ENCODE measurements around the gene CNN3.
"Not testable (repeated sequence)": the region's sequence is repeated elsewhere in the genome, so short reads cannot be mapped to it uniquely, and the experiment has no call there.

CNN3 gene

DNA sequence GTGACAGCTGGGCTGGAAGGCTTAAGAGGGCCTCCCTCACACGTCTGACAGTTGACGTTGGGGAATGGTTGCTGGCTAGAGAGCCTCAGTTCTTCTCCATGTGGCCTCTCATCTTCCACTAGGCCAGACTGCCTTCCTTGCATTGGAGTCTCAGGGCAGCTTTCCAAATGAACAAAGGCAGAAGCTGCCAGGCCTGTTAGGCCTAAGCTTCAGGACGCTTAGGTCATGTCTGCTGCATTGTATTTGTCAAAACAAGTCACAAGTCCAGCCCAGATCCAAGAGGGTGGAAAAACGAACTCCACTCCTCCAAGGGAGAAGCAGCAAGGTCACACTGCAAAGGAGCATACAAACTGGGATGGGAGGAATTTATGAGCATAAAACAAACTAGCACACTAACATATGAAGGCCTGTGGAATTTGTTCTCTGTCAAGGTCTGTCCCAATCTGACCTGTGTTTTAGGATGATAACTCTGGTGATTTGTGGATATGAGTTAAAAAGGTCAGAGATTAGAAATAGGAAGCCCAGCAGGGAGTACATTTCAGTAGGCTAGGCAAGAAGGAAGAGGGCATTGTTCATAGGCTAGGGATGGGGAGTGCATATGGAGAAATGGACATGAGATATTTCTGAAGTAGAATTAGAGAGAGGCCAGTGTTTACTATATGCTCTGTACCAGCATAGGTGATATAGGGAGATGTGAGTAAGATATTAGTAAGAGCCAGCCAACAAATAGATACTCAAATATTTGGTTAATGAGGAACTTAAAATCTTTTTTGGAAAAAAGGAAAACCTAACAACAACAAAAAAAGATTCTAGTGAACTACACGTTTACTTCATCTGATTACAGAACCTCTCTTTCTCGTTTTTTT is 29.1 kb upstream of the CNN3 start:
- TF ChIP-seq POLR2A (IDR thresholded peaks at IDR 0.05; ENCODE audit: low read length) (no peak), GATA1 (IDR thresholded peaks at IDR 0.05; ENCODE audit: low read depth, low read length) (no peak)
- DNase-seq, result no peak

GRCh38 chr1:94954263-94955220 is 27.6 kb upstream of the CNN3 start:
- DNase-seq, result no peak
- TF ChIP-seq POLR2A (IDR thresholded peaks at IDR 0.05; ENCODE audit: low read length) (no peak), GATA1 (IDR thresholded peaks at IDR 0.05; ENCODE audit: low read depth, low read length) (no peak)

GRCh38 chr1:94953746-94954145 is 26.8 kb upstream of the CNN3 start:
- no peak for DNase-seq
- TF ChIP-seq POLR2A (IDR thresholded peaks at IDR 0.05; ENCODE audit: low read length) (no peak), GATA1 (IDR thresholded peaks at IDR 0.05; ENCODE audit: low read depth, low read length) (no peak)

DNA sequence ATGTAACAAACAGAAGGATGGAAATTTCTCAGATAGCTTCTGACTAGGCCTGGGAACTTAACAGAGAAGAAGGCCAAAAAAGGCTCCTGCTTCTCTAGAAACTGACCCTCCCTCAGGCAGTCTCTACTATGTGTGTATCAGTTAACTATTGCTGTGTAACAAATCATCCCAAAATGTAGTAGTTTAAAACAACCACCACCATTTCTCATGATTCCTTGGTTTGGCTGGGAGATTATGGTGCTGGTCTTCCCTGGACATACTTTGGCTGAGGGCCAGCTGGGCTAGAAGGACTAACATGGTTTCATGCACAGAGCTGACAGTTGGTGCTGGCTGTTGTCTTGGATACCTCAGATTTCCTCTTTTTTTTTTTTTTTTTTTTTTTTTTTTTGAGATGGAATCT is 26.2 kb upstream of the CNN3 start:
- DNase-seq, result no peak
- TF ChIP-seq POLR2A (IDR thresholded peaks at IDR 0.05; ENCODE audit: low read length) (no peak), GATA1 (IDR thresholded peaks at IDR 0.05; ENCODE audit: low read depth, low read length) (no peak)

GRCh38 chr1:94952539-94952938 is 25.6 kb upstream of the CNN3 start:
- TF ChIP-seq GATA1 (IDR thresholded peaks at IDR 0.05; ENCODE audit: low read depth, low read length) (no peak), POLR2A (IDR thresholded peaks at IDR 0.05; ENCODE audit: low read length) (no peak)

GRCh38 chr1:94951509-94952208 is 24.7 kb upstream of the CNN3 start:
- no peak for DNase-seq
- TF ChIP-seq GATA1 (IDR thresholded peaks at IDR 0.05; ENCODE audit: low read depth, low read length) (no peak), POLR2A (IDR thresholded peaks at IDR 0.05; ENCODE audit: low read length) (no peak)

More at GRCh38 chr1:94952539-94952938, 25.6 kb upstream of the CNN3 start:
- no peak for DNase-seq

DNA sequence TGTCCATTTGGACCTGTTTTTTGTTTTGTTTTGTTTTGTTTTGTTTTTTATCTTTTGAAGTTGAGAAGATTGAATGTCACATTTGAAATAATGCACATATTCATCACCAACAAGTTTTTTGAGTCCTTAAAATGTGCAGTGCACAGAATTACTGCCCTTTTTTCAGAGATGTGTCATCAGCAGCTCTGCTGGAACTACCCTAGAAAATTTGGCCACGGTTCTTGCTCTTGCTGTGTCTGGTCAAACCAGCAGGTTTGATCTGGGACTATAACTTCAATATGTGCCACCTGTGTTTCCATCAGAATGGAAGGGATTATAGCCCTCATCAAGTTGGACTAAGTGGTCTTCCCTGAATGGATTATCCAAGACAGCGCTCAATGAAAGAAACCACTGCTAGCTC is 24.1 kb upstream of the CNN3 start:
- DNase-seq, result no peak
- TF ChIP-seq POLR2A (IDR thresholded peaks at IDR 0.05; ENCODE audit: low read length), result no peak
- no peak for TF ChIP-seq GATA1 (IDR thresholded peaks at IDR 0.05; ENCODE audit: low read depth, low read length)

DNA sequence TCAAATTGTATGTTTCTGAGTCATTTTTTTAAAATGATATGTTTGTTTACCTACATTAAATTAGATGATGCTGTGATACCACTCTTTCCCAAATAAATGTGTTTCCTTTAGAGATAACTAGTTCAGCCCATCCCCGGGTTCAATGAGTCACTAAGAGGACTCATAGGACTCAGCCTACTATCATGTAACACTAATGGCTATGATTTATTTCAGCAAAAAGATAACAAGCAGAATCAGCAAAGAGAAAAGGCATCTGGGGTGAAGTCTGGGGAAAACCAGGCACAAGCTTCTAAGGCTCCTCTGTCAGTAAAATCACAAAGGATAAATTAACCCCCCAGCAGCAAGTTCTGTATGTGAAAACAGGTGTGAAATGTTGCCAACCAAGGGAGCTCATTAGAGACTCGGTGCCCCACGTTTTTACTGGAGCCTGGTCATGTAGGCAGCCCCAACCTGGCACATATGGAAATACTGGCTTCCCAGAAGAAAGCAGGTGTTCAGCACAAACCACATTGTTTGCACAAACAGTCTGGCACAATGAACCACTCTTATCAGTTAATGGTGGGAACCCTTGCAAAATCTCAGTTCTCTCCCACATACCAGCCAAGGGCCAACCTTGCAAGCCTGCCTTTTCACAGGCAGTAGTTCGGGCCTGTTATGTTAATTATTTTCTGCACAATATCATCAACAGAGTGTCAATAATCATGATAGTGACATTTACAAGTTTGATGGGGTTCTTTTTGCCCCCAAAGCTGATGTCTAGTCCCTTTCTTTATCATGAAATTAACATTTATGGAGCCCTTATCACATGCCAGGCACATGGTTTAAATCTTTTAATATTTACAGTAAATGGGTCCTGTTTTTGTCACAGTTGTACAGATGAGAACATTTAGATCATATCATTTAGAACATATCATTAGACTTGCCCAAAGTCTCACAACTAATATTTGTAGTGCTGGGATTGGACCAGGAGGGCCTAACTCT is 23.1 kb upstream of the CNN3 start:
- no peak for DNase-seq
- no peak for TF ChIP-seq POLR2A (IDR thresholded peaks at IDR 0.05; ENCODE audit: low read length)
- no peak for TF ChIP-seq GATA1 (IDR thresholded peaks at IDR 0.05; ENCODE audit: low read depth, low read length)

- DNase-seq, result no peak
- TF ChIP-seq POLR2A (IDR thresholded peaks at IDR 0.05; ENCODE audit: low read length) (no peak), GATA1 (IDR thresholded peaks at IDR 0.05; ENCODE audit: low read depth, low read length) (no peak)
These were observed 20.5 kb upstream of the CNN3 start for GRCh38 chr1:94947437-94947836.

DNA sequence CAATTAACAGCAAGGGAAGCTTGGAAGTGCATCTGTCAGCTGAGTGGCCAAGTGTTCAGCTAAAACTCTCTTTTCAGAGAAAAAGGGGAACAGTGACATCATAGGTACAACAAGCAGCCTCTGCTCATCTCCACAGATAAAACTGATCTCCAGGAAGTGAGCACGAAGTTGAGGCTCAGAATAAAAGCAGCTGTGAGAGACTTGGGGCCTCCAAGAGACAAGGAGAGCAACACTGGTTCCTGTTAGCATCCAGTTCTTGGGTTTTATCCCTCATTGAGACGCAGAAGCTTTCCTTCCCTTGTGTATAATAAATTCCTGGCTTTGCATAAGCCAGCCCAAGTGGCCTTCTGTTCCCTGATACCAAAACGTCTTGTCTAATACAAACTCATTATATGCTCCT is 20.0 kb upstream of the CNN3 start:
- TF ChIP-seq GATA1 (IDR thresholded peaks at IDR 0.05; ENCODE audit: low read depth, low read length), result no peak
- TF ChIP-seq POLR2A (IDR thresholded peaks at IDR 0.05; ENCODE audit: low read length), result no peak
- DNase-seq, result no peak

DNA sequence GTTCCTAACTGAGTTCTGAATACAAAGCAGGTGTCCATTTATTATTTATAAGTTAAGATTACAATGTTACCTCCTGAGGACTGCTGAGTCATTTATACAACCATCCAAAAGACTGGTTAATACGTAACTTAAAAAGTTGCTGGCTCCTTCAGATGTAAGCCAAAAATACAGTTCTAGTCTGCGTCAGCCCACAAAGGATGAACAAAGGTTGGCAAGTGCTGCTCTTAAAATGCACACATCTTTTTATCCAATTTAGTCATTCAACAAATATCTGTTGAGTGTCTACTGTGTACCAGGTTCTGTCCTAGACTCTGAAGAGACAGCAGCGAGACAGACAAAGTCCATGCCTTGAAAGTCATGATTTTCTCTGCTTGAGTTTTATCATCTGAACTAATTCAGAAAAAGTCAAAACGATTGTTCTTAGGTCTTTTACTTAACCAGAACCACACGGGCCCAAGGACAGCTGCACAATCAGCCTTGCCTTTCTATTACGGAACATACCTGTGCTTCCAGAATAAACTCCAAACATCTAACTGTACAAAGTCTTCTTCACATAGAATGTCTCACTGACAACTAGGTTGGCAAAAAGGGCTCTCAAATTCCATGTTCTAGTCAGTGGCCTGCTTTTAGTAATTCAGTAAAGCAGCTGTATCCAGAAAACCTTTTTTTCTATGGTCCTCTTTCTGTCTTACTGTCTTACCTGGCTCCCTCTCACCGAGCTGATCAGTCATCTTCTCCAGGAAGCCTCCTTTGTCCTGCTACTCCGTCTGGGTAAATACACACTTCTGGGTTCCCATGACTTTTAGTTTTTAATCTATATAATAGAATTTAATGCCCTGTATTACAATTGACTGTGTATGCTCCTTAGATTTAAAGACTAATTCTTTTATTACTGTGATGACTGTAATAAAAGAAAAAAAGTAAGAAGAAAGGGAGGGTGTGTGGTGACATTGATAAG is 15.5 kb upstream of the CNN3 start:
- DNase-seq, result no peak
- no peak for TF ChIP-seq GATA1 (IDR thresholded peaks at IDR 0.05; ENCODE audit: low read depth, low read length)

DNA sequence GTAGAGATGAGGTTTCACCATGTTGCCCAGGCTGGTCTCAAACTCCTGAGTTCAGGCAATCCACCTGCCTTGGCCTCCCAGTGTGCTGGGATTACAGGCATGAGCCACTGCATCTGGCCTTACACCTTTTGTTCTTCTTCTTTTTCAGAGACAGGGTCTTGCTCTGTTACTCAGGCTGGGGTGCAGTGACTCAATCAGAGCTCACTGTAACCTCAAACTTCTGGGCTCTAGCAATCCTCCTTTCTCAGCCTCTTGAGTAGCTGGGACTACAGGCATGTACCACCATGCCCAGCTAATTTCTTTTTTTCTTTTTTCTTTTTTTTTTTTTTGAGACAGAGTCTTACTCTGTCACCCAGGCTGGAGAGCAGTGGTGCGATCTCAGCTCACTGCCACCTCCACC is 14.6 kb upstream of the CNN3 start:
- DNase-seq, result not testable (repeated sequence)

All from erythroblast (primary cell).